Astrocyte (in vitro differentiated cells and primary cell): ENCODE results near the gene NSUN7.

Experiments used
- EZH2 ChIP-seq: IDR thresholded peaks from 2 replicates; pipeline ENCODE4 v1.6.1; 2012; ENCODE audit warnings: mild to moderate bottlenecking, low read length, inconsistent platforms; ENCODE audit not compliant: insufficient read depth
- TF ChIP-seq, protein P1 (sequence below): IDR thresholded peaks from 2 replicates; pipeline ENCODE4 v1.5.1; 2011; ENCODE audit warnings: low read depth, mild to moderate bottlenecking, inconsistent platforms, low read length, moderate library complexity; ENCODE audit not compliant: insufficient read depth

DNA sequence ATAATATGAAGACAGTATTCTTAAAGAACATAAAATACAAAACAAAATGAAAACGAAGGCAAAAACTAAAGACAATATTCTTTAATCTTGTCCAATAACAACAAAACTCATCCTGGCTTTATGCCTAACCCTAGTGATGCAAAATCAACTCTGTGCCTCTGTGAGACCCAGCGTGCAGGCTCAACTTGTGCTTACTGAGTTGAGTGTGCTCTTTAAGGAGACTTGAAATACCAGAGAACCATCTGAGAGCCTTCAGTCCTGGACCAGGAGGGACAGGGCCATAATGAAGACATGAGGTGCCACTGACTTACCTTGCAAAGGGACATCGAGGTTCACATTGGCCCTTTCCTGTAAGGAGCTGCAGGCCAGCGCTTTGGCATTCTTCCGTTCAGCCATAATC, 77.1 kb downstream of the NSUN7 start:
- TF ChIP-seq, protein P1, sequence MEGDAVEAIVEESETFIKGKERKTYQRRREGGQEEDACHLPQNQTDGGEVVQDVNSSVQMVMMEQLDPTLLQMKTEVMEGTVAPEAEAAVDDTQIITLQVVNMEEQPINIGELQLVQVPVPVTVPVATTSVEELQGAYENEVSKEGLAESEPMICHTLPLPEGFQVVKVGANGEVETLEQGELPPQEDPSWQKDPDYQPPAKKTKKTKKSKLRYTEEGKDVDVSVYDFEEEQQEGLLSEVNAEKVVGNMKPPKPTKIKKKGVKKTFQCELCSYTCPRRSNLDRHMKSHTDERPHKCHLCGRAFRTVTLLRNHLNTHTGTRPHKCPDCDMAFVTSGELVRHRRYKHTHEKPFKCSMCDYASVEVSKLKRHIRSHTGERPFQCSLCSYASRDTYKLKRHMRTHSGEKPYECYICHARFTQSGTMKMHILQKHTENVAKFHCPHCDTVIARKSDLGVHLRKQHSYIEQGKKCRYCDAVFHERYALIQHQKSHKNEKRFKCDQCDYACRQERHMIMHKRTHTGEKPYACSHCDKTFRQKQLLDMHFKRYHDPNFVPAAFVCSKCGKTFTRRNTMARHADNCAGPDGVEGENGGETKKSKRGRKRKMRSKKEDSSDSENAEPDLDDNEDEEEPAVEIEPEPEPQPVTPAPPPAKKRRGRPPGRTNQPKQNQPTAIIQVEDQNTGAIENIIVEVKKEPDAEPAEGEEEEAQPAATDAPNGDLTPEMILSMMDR = no peak
- TF ChIP-seq EZH2 = no peak
